ENCODE results near the gene SOWAHD. TPM values are rescaled to one million over a fixed set of nuclear protein-coding genes. Genes with fewer than 3 reads are reported as not detected.
A peak's percentile ranks its signal among the peaks of the same experiment; 100 is the strongest.

SOWAHD gene
- total RNA-seq, 4 donors from 2014 or later: 0.64 TPM; not detected in 3

- Histone ChIP-seq H3K27ac (no peak overlapping the region), H3K36me3 (no peaks in the 10 kb centered on the region), H3K27me3 (no peaks in the 10 kb centered on the region), H3K4me1 (no peaks in the 10 kb centered on the region), H3K4me3 (no peak overlapping the region), H3K9me3 (no peaks in the 10 kb centered on the region)
- no peak for DNase-seq (ENCODE audit: low spot score in 2 of 2)
- no peak for TF ChIP-seq CTCF (IDR thresholded peaks at IDR 0.05)
- TF ChIP-seq POLR2A (IDR thresholded peaks at IDR 0.05): no peak
- TF ChIP-seq POLR2AphosphoS5 (IDR thresholded peaks at IDR 0.05): no peak
- no peak for TF ChIP-seq EP300 (IDR thresholded peaks at IDR 0.05)
- WGBS: 66% methylated on average over 7 of the region's 7 CpGs
Measured at GRCh38 chrX:119726900-119727555, 31.4 kb upstream of the SOWAHD start.

GRCh38 chrX:119728487-119728886, 29.9 kb upstream of the SOWAHD start:
- H3K27ac ChIP-seq: no peak overlapping the region
- no peaks in the 10 kb centered on the region for H3K27me3 ChIP-seq
- no peak for TF ChIP-seq POLR2AphosphoS5 (IDR thresholded peaks at IDR 0.05)
- TF ChIP-seq POLR2A (IDR thresholded peaks at IDR 0.05): no peak
- TF ChIP-seq EP300 (IDR thresholded peaks at IDR 0.05): no peak
- TF ChIP-seq CTCF (IDR thresholded peaks at IDR 0.05): no peak
- 64% methylated on average over 5 of the region's 5 CpGs for whole genome bisulfite sequencing
- no peaks in the 10 kb centered on the region for H3K9me3 ChIP-seq
- no peaks in the 10 kb centered on the region for H3K4me1 ChIP-seq
- no peak for DNase-seq (ENCODE audit: low spot score in 2 of 2)
- H3K4me3 ChIP-seq: no peak overlapping the region
- no peaks in the 10 kb centered on the region for H3K36me3 ChIP-seq

- WGBS: 50% methylated on average over 14 of the region's 14 CpGs
- Histone ChIP-seq H3K27me3 (no peaks in the 10 kb centered on the region), H3K9me3 (no peaks in the 10 kb centered on the region), H3K4me1 (peaks cover under 1% of the 10 kb centered on the region), H3K4me3 (no peak overlapping the region), H3K36me3 (no peaks in the 10 kb centered on the region), H3K27ac (no peak overlapping the region)
- no peak for TF ChIP-seq POLR2A (IDR thresholded peaks at IDR 0.05)
- peak in 1 of 2 donors; percentile 42 for TF ChIP-seq CTCF (IDR thresholded peaks at IDR 0.05)
- TF ChIP-seq POLR2AphosphoS5 (IDR thresholded peaks at IDR 0.05): no peak
- no peak for TF ChIP-seq EP300 (IDR thresholded peaks at IDR 0.05)
- DNase-seq (ENCODE audit: low spot score in 2 of 2): peak; percentile 64 to 77
Measured at GRCh38 chrX:119729408-119730201, 28.8 kb upstream of the SOWAHD start.

- 35% methylated on average over 6 of the region's 7 CpGs for WGBS
- no peak for DNase-seq (ENCODE audit: low spot score in 2 of 2)
Measured at GRCh38 chrX:119734897-119735339, 23.5 kb upstream of the SOWAHD start.

More at GRCh38 chrX:119734897-119735339, 23.5 kb upstream of the SOWAHD start:
- H3K36me3 ChIP-seq: no peaks in the 10 kb centered on the region
- H3K27me3 ChIP-seq: no peaks in the 10 kb centered on the region
- H3K4me1 ChIP-seq: peaks cover 4% of the 10 kb centered on the region
- H3K4me3 ChIP-seq: no peak overlapping the region
- no peak for TF ChIP-seq CTCF (IDR thresholded peaks at IDR 0.05)
- TF ChIP-seq EP300 (IDR thresholded peaks at IDR 0.05): no peak
- no peak for TF ChIP-seq POLR2AphosphoS5 (IDR thresholded peaks at IDR 0.05)
- no peak for TF ChIP-seq POLR2A (IDR thresholded peaks at IDR 0.05)
- no peak overlapping the region for H3K27ac ChIP-seq
- no peaks in the 10 kb centered on the region for H3K9me3 ChIP-seq
